ENCODE measurements around the gene DPEP2. TPM values are rescaled to one million over a fixed set of nuclear protein-coding genes. Genes with fewer than 3 reads are reported as not detected.
A peak's percentile ranks its signal among the peaks of the same experiment; 100 is the strongest.

Gene DPEP2
- total and polyA plus RNA-seq, 8 donors, result 0.32 to 4.0 (median 1.0) TPM; not detected in 2

DNA sequence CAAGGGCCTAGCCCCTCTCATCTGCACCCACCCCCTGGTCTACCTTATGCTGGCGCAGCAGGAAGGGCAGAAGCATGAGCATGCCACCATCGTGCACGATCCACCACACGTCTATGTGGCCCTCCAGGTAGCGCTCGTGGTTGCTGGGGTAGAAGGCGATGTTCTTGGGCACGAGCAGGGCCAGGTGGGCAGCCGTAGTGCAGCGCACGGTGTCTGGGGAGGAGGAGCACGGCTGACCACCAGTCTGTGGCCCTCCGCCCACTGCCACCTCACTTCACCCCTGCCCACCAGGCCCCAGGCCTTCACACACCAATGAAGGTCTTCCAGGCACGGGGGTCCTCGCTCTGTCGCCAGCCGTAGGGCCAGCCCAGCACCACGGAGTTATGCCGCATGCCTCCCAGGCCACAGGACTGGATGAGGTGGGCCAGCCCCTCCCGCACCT lies 53.1 kb downstream of the DPEP2 start:
- 96 to 97% methylated on average over 20 of the region's 20 CpGs for WGBS, 2 donors

DNA sequence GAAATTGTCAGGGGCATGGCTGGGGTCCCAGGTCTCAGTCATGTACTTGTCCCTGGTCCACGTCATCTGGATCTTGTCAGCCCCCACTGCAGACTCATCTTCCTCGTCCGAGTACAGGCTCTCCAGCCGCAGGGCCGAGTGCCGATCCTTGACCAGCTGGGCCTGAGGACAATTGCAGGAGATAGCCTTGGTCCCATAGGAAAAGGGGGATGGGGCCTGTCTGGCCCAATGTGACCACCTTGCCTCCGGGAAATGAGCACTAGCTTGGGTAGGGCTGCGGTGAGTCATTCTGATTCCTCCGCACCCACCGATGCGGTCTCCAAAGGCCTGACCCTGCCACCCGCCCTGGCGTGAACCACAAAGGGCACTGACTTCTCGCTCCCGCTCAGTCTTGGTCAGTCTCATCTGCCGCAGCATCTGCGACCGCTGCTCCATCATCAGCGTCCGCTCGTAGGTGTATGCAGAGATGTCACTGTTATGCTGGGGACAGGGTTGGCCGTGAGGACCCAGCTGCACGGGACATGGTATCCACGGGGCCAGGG lies 53.8 kb downstream of the DPEP2 start:
- no peak overlapping the region for H3K4me3 ChIP-seq
- H3K4me1 ChIP-seq, result no peaks in the 10 kb centered on the region
- no peaks in the 10 kb centered on the region for H3K9me3 ChIP-seq
- intact Hi-C loops (cut with DNase I), result no loop called here
- FAIRE-seq, result no peak
- ATAC-seq, result no peak
- TF ChIP-seq, protein P1, sequence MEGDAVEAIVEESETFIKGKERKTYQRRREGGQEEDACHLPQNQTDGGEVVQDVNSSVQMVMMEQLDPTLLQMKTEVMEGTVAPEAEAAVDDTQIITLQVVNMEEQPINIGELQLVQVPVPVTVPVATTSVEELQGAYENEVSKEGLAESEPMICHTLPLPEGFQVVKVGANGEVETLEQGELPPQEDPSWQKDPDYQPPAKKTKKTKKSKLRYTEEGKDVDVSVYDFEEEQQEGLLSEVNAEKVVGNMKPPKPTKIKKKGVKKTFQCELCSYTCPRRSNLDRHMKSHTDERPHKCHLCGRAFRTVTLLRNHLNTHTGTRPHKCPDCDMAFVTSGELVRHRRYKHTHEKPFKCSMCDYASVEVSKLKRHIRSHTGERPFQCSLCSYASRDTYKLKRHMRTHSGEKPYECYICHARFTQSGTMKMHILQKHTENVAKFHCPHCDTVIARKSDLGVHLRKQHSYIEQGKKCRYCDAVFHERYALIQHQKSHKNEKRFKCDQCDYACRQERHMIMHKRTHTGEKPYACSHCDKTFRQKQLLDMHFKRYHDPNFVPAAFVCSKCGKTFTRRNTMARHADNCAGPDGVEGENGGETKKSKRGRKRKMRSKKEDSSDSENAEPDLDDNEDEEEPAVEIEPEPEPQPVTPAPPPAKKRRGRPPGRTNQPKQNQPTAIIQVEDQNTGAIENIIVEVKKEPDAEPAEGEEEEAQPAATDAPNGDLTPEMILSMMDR (IDR thresholded peaks at IDR 0.05), result no peak
- H3K36me3 ChIP-seq, result peaks cover 4 to 54% (median 22%) of the 10 kb centered on the region in 3 donors
- peak in 1 of 6 donors; percentile 64 for DNase-seq
- H3K27ac ChIP-seq, result no peak overlapping the region
- 88 to 91% methylated on average over 24 of the region's 24 CpGs for WGBS, 2 donors
- H3K27me3 ChIP-seq, result no peaks in the 10 kb centered on the region

More for the DNA sequence above, 53.1 kb downstream of the DPEP2 start:
- no peaks in the 10 kb centered on the region for H3K4me1 ChIP-seq
- H3K4me3 ChIP-seq, result no peak overlapping the region
- TF ChIP-seq, protein P1 (IDR thresholded peaks at IDR 0.05), result no peak
- FAIRE-seq (no peak), DNase-seq (no peak), ATAC-seq (no peak)
- H3K36me3 ChIP-seq, result peaks cover 4 to 61% (median 22%) of the 10 kb centered on the region in 3 donors
- H3K9me3 ChIP-seq, result no peaks in the 10 kb centered on the region
- intact Hi-C loops (cut with DNase I), result no loop called here
- H3K27ac ChIP-seq, result no peak overlapping the region
- H3K27me3 ChIP-seq, result no peaks in the 10 kb centered on the region

DNA sequence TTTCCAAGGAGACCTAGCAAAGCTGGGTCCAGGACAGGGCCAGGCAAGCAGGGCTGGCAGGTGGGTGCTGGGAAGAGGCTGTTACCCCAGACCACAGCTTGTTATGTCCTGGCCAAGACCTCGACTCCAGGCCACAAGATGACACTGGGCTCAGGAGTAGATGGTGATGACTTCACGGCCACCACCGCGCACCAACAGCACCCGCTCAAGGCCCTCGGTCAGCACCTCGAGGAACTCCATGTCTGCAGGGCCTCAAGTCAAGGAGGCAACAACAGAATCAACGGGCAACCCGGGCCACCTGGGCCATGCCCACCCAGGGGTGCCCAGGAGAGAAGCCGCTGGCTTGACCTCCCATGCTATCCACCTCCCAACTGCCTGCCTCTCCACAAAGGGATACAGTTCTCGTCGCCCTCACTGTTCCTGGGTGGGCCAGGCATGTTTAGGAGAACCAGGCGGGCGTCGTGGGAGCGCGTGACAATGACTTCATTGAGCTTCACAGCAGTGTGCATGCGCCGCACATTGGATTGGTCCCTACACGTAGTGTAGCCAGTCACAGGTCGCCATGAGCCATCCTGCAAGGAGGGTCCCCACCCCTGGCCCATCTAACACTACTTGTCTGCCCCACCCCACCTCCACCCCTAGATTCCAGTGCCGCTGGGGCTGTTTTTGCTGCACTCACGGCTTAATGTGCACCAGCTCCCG lies 54.4 kb downstream of the DPEP2 start:
- DNase-seq (peak in 2 of 6 donors; percentile 16 to 62), FAIRE-seq (no peak), ATAC-seq (no peak)
- no peaks in the 10 kb centered on the region for H3K27me3 ChIP-seq
- TF ChIP-seq, protein P1 (IDR thresholded peaks at IDR 0.05), result no peak
- WGBS, 2 donors, result 94 to 96% methylated on average over 24 of the region's 24 CpGs
- intact Hi-C loops (cut with DNase I), result no loop called here
- no peaks in the 10 kb centered on the region for H3K9me3 ChIP-seq
- H3K4me1 ChIP-seq, result no peaks in the 10 kb centered on the region
- H3K27ac ChIP-seq, result no peak overlapping the region
- H3K36me3 ChIP-seq, result peaks cover 4 to 50% (median 17%) of the 10 kb centered on the region in 3 donors
- no peak overlapping the region for H3K4me3 ChIP-seq

DNA sequence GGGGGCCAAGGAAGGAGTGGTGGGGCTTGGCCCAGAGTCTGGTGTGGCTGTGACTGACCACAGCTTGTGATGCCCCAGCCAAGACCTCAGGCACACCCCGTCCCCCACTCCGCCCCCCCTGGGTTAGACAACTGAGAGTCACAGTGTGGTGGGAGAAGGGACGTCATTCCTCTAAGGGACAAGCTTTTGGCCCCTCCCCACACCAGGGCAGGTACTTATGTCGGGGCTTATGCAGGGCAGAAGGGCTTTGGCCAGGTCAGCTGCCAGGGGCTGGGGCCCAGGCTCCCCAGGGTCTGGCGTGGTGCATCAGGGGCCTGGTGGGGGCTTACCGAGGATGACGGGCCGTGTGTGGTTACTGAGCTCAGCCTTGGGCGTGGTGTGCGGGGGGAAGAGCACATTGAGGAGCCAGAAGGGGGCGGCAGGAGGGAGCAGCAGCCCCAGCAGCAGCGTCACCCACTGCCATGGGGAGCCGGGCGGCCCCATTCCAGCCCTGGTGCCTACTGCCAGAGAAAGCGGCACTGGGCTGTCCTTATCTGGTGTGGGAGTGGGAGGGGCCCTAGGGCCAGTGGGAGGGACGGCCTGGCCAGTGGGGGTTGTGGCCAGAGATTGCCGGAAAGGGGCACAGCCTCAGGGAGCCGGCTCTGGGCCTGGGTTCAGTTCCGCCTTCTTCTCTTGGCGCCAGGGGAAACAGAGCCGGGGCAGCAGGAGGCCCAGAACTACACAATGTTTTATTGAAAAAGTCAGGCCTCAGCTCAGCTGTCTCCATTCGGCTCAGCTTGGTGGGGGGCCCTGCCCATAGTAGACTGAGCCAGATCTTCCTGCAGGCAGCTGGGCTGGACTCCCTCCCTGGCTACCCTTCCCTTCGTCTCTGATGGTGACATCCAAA lies 55.4 kb downstream of the DPEP2 start, which contains the start of gene LCAT:
Gene LCAT (minus strand): TSS at position 502 of the 886 bp plus-strand sequence. CDS start 19 bp downstream, at position 483.
- WGBS, 2 donors, result 82% methylated on average over 23 of the region's 23 CpGs
- peak in 1 of 6 donors; percentile 76 for DNase-seq
- Histone ChIP-seq H3K9me3 (no peaks in the 10 kb centered on the region), H3K36me3 (peaks cover 4 to 45% (median 16%) of the 10 kb centered on the region in 3 donors), H3K27me3 (no peaks in the 10 kb centered on the region), H3K4me3 (no peak within 1 kb of the TSS), H3K4me1 (no peaks in the 10 kb centered on the region), H3K27ac (no peak within 1 kb of the TSS)
- ATAC-seq, result peak in 3 of 4 donors; percentile 10 to 25 (median 20)
- intact Hi-C loops (cut with DNase I), result no loop called here
- TF ChIP-seq, protein P1 (IDR thresholded peaks at IDR 0.05), result no peak
- no peak for FAIRE-seq
